GM19467 (cell line): ENCODE results near the gene FAH.
"Not testable (repeated sequence)": the region's sequence is repeated elsewhere in the genome, so short reads cannot be mapped to it uniquely, and the experiment has no call there.

Experiments
- ATAC-seq: cut with Tn5 transposase; IDR thresholded peaks from one replicate; pipeline ENCODE4 v1.9.1; 2021; ENCODE audit warnings: mild to moderate bottlenecking, moderate library complexity; ENCODE audit not compliant: unreplicated experiment

FAH gene

GRCh38 chr15:80151148-80151547 lies 1.7 kb upstream of the FAH start:
- no peak for ATAC-seq

GRCh38 chr15:80151576-80151975 lies 1.2 kb upstream of the FAH start:
- ATAC-seq, result no peak

- ATAC-seq, result peak; percentile 47
Observed at GRCh38 chr15:80152180-80152895, 461 bp upstream of the FAH start.

GRCh38 chr15:80153900-80154299 lies 1.1 kb downstream of the FAH start:
- no peak for ATAC-seq

DNA sequence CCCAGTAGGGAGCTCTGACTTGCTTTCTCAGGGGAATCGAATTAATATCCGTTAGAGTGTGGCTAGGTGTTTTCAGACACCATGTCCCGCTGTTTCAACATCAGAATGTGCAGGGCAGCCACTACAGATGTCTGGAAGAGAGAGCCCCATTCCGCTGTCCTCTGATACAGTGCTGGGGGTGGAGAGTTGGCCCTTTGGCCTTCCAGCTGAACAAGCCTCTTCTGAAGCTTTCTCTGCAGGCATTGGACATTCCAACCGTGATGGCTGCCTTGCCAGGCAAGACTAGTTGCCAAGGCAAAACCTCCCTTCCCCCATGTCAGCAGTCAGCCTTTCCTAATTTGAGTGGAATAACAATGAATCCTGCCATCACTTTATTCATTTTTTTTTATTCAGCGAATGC lies 1.5 kb downstream of the FAH start:
- ATAC-seq, result no peak

- no peak for ATAC-seq
Observed at GRCh38 chr15:80155001-80155377, 2.2 kb downstream of the FAH start.

DNA sequence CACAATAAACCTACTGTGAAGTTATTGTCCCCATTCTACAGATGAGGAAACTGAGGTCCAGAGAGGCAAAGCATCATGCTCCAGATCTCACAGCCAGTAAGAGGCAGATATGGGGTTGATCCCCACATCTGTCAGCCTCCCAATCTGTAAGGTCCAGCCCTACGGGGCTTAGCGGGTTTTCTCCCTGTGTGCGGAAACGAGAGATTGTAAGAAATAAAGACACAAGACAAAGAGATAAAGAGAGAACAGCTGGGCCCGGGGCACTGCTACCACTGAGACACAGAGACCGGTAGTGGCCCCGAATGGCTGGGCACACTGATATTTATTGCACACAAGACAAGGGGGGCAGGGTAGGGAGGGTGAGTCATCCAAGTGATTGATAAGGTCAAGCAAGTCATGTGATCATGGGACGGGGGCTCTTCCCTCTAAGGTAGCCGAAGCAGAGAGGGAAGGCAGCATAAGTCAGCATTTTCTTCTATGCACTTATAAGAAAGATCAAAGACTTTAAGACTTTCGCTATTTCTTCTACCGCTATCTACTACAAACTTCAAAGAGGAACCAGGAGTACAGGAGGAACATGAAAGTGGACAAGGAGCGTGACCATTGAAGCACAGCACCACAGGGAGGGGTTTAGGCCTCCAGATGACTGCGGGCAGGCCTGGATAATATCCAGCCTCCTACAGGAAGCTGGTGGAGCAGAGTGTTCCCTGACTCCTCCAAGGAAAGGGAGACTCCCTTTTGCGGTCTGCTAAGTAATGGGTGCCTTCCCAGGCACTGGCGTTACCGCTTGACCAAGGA lies 2.8 kb downstream of the FAH start:
- not testable (repeated sequence) for ATAC-seq

GRCh38 chr15:80156176-80156720 lies 3.4 kb downstream of the FAH start:
- ATAC-seq, result no peak

DNA sequence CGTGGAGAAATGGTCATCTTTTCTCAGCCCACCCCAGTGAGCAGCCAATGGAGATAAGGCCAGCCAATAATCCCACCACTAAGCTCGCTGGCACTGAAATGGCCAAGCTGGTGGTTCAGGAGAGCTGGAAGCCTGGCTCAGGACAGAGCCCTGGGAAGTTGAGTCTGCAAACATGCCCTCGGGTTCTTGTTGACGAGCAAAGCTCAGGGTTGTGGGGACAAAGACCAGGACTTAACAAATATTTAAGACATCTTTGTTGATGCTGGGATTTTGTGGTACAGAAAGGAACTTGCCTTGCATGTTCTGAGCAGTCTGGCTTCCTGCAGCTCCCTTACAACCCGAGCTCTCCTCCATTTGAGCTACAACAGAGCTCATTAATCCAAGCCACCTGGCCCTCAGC lies 4.4 kb downstream of the FAH start:
- no peak for ATAC-seq

DNA sequence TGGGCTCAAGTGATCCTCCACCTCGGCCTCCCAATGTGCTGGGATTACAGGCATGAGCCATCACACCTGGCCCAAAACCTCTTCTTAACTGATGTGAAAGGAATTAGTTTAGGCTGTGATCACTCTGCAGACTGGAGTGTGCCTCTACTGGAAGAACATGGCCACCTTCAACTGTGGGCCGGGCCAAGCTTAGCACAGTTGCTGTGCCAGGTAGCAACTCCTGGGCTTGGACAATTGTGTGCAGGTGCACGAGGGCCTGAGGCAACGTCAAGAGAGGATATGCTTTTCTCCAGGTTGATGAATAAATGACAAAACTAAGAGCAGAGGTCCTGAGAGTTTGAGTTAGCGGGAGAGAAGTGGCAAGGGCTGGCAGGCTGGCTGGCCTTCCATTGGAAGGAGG lies 6.5 kb downstream of the FAH start:
- ATAC-seq, result no peak

- no peak for ATAC-seq
Observed at GRCh38 chr15:80159811-80160569, 7.2 kb downstream of the FAH start.

DNA sequence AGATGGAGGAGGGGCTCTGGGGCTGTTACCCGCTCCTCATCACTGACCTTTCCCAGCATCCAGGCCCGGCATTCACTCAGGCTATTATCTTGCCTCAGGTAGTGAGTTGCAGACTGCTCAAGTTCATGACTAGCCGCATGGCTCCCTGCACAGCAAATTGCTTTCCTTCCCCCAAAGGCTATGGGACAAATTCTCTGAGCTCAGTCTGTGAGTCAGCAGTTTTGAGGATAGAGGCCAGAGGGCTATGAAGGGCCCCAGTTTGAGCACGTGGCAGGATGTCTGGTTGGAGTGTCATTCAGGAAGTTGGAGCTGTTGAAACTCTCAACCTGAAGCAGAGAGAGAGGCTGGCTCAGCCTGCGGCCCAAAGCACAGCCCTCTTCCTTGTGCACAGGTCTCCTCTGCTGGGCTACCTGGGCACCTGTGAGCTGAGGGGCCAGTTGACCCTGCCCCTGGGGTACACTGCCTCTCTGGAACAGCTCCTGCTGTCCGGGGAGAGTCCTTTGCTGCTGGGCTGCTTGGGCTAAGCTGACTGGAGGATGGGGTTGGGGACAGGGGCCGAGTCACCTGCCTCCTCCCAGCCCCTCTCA lies 7.9 kb downstream of the FAH start:
- peak; percentile 81 for ATAC-seq

GRCh38 chr15:80161468-80162016 lies 8.7 kb downstream of the FAH start:
- no peak for ATAC-seq

GRCh38 chr15:80162059-80162554 lies 9.3 kb downstream of the FAH start:
- no peak for ATAC-seq

DNA sequence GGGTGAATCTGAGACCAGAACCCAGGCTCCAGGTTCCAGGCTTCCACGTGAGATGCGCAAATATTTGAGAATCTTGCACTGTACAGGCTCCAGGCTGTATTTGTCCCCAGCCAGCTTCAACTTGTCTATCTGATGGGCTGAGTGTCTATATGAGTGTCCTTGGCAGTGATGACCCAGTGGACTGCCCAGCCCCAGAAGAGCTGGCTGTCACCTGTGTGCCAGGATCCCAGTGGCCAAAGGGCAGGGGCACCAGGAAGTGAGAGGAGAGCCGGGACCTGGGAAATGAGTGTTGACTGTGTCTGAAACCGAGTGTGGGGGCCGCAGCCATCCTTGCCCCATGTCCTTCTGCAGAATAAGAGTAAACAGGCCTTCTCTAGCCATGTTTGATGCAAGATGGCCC lies 10.4 kb downstream of the FAH start:
- no peak for ATAC-seq

DNA sequence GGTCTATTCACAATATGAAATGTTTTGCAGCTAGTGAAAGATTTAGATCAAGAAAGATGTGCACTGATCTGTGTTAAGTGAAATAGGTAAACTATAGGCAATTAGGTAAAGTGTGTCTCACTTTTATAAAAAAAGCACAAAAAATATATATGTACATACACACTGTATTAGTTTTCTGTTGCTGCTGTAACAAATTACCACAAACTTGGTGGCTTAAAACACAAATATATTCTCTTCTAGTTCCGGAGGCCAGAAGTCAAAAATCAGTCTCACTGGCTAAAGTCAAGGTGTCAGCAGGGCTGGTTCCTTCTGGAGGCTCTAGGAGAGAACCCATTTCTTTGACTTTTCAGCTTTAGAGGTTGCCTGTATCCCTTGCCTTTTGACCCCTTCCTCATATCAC lies 11.1 kb downstream of the FAH start:
- no peak for ATAC-seq

- no peak for ATAC-seq
Observed at GRCh38 chr15:80167936-80168335, 15.1 kb downstream of the FAH start.

DNA sequence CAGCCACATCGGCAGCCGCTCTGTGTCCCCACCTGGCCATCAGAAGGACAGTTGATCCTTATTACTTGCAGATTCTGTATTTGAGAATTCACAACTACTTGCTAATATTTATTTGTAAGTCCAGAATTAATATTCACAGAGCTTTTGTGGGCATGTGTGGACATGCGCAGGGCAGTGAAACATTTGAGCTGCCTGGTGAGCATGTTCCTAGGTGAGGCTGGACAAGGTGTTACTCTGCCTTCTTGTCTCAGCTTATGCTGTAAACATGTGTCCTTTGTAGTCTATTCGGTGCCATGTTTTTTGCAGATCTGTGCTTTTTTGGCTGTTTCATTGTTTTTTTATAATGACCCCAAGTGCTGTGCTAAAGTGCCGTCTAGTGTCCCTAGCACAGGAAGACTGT lies 15.6 kb downstream of the FAH start:
- no peak for ATAC-seq

DNA sequence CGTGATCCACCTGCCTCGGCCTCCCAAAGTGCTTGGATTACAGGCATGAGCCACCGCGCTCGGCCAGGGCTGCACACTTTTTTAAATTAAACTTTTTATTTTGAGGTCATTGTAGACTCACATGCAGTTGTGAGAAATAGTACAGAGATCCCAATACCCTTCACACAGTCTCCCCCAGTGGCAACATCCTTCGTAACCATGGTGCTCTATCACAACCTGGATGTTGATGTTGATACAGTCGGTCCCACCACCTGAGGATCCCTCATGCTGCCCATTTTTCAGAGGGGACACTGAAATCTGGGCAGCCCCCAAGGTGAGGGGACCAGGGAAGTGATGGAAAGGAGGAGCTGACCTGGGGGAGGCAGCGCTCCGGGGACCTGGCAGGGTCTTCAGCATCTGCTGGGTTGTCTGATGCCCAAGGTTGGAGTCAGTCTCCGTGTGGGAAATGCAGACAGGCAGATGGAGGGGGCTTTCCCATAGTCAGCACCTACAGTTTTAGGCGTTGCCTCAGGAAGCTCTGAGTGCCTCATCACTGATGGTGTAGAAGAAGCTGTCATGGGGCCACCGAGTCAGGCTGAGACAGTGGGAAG lies 17.1 kb downstream of the FAH start:
- ATAC-seq, result no peak

GRCh38 chr15:80170596-80170995 lies 17.8 kb downstream of the FAH start:
- no peak for ATAC-seq
